Endodermal cell (in vitro differentiated cells): ENCODE results near the gene CLSTN2. TPM values are rescaled to one million over a fixed set of nuclear protein-coding genes. Genes with fewer than 3 reads are reported as not detected.

Source experiments
- DNase-seq: peaks from one replicate; pipeline ENCODE4 v3.0.0-alpha.2; 2017
- H3K27ac ChIP-seq: 2 replicates; pipeline ENCODE4 v1.5.1; 2013; ENCODE audit warnings: mild to moderate bottlenecking, low read depth, low read length, moderate library complexity
- H3K27me3 ChIP-seq: 2 replicates; pipeline ENCODE4 v1.6.1; 2013; ENCODE audit warnings: mild to moderate bottlenecking, low read length, moderate library complexity; ENCODE audit not compliant: insufficient read depth, control insufficient read depth, poor library complexity, severe bottlenecking
- H3K36me3 ChIP-seq: 2 replicates; pipeline ENCODE4 v1.7.0; 2013; ENCODE audit warnings: mild to moderate bottlenecking, low read length, moderate library complexity; ENCODE audit not compliant: control insufficient read depth, insufficient read depth
- H3K4me1 ChIP-seq: one replicate; pipeline ENCODE4 v1.7.0; 2013; ENCODE audit warnings: low read length; ENCODE audit not compliant: control insufficient read depth, insufficient read depth
- H3K4me3 ChIP-seq: 2 replicates; pipeline ENCODE4 v1.5.1; 2013; ENCODE audit warnings: mild to moderate bottlenecking, low read length, moderate library complexity
- H3K9ac ChIP-seq: 2 replicates; pipeline ENCODE4 v1.6.1; 2013; ENCODE audit warnings: mild to moderate bottlenecking, low read length, moderate library complexity; ENCODE audit not compliant: poor library complexity, severe bottlenecking; ENCODE audit errors: extremely low read depth
- H3K9me3 ChIP-seq: 2 replicates; pipeline ENCODE4 v1.6.1; 2013; ENCODE audit warnings: mild to moderate bottlenecking, low read length, moderate library complexity; ENCODE audit not compliant: control insufficient read depth
- H3K27ac Mint-ChIP-seq: 2 replicates; pipeline ENCODE4 v1.8.0; 2020; ENCODE audit warnings: mixed read lengths
- H3K27me3 Mint-ChIP-seq: 2 replicates; pipeline ENCODE4 v1.8.0; 2021; ENCODE audit warnings: mild to moderate bottlenecking, mixed read lengths; ENCODE audit not compliant: insufficient read depth
- H3K36me3 Mint-ChIP-seq: 2 replicates; pipeline ENCODE4 v1.8.0; 2020; ENCODE audit warnings: low read depth, mixed read lengths
- H3K4me1 Mint-ChIP-seq: 2 replicates; pipeline ENCODE4 v1.8.0; 2020; ENCODE audit warnings: mixed read lengths
- H3K4me3 Mint-ChIP-seq: 2 replicates; pipeline ENCODE4 v1.8.0; 2020; ENCODE audit warnings: mild to moderate bottlenecking, moderate library complexity, mixed read lengths
- H3K9me3 Mint-ChIP-seq: 2 replicates; pipeline ENCODE4 v1.8.0; 2020; ENCODE audit warnings: mild to moderate bottlenecking, mixed read lengths
- CTCF ChIP-seq: fragments of 200-600 bp; sonication (generic); conservative IDR thresholded peaks from 2 replicates; pipeline ENCODE4 v1.5.0; 2021; ENCODE audit warnings: antibody characterized with exemption, mild to moderate bottlenecking
- WGBS, 2 experiments: methylation state at CpG; one replicate each; pipeline versions ENCODE4 v1.1.5 to v1.1.7; 2013; ENCODE audit warnings: missing lambda C conversion rate in 2 of 2, mixed read lengths in 1 of 2; ENCODE audit not compliant: insufficient coverage in 1 of 2, insufficient read length in 1 of 2; 5-methylcytosine and 5-hydroxymethylcytosine counted together
- total RNA-seq, 2 donors: library from RNA; stranded (reverse); fragmentation: NEBNext Ultra II Directional in 1 of 2; extraction: Animal tissue kit (Norgen Biotek cat#: 25700) in 1 of 2; gene quantifications; 2 replicates in 1 of 2; 3 replicates in 1 of 2; pipeline ENCODE4 v1.2.1, GENCODE V29; 2021

The CLSTN2 gene
- total RNA-seq, 2 donors from 2014 or later, result 0.13 to 0.42 TPM

- H3K4me3 ChIP-seq, result no peak overlapping the region
- H3K4me3 Mint-ChIP-seq, result no peak overlapping the region
- H3K4me1 Mint-ChIP-seq, result peaks cover 24% of the 10 kb centered on the region
- H3K36me3 ChIP-seq, result no peaks in the 10 kb centered on the region
- TF ChIP-seq CTCF, result no peak
- no peak overlapping the region for H3K27ac ChIP-seq
- H3K27me3 Mint-ChIP-seq, result no peaks in the 10 kb centered on the region
- peaks cover 14% of the 10 kb centered on the region for H3K4me1 ChIP-seq
- DNase-seq, result no peak
- peaks cover 3% of the 10 kb centered on the region for H3K36me3 Mint-ChIP-seq
- WGBS, 2 experiments, result 92 to 98% methylated on average over 7 to 11 of the region's 11 CpGs
- H3K9ac ChIP-seq, result no peak overlapping the region
- H3K27me3 ChIP-seq, result no peaks in the 10 kb centered on the region
- peaks cover 16% of the 10 kb centered on the region for H3K9me3 Mint-ChIP-seq
- H3K27ac Mint-ChIP-seq, result peak overlapping the region; percentile 9
- peaks cover 16% of the 10 kb centered on the region for H3K9me3 ChIP-seq
Measured at GRCh38 chr3:140219291-140219690, 284.3 kb downstream of the CLSTN2 start.

GRCh38 chr3:140219923-140220452, 285.0 kb downstream of the CLSTN2 start:
- Histone ChIP-seq H3K9me3 (peaks cover 16% of the 10 kb centered on the region), H3K9ac (no peak overlapping the region), H3K27ac (no peak overlapping the region), H3K4me3 (no peak overlapping the region), H3K27me3 (no peaks in the 10 kb centered on the region), H3K4me1 (peaks cover 14% of the 10 kb centered on the region), H3K36me3 (no peaks in the 10 kb centered on the region)
- H3K27me3 Mint-ChIP-seq, result no peaks in the 10 kb centered on the region
- peaks cover 24% of the 10 kb centered on the region for H3K4me1 Mint-ChIP-seq
- peaks cover 3% of the 10 kb centered on the region for H3K36me3 Mint-ChIP-seq
- DNase-seq, result peak; percentile 71
- peaks cover 16% of the 10 kb centered on the region for H3K9me3 Mint-ChIP-seq
- TF ChIP-seq CTCF, result peak; percentile 78
- H3K4me3 Mint-ChIP-seq, result no peak overlapping the region
- 93% methylated on average over 2 of the region's 2 CpGs; no CpG with 5 or more reads in 1 of the 2 experiments for WGBS, 2 experiments
- no peak overlapping the region for H3K27ac Mint-ChIP-seq

GRCh38 chr3:140223197-140223596, 288.2 kb downstream of the CLSTN2 start:
- Mint-ChIP-seq H3K4me1 (peaks cover 18% of the 10 kb centered on the region), H3K27me3 (peaks cover 4% of the 10 kb centered on the region), H3K4me3 (no peak overlapping the region), H3K27ac (no peak overlapping the region), H3K9me3 (peaks cover 11% of the 10 kb centered on the region), H3K36me3 (no peaks in the 10 kb centered on the region)
- Histone ChIP-seq H3K9ac (no peak overlapping the region), H3K36me3 (no peaks in the 10 kb centered on the region), H3K27ac (no peak overlapping the region), H3K4me3 (no peak overlapping the region), H3K9me3 (no peaks in the 10 kb centered on the region), H3K27me3 (no peaks in the 10 kb centered on the region), H3K4me1 (peaks cover 12% of the 10 kb centered on the region)
- DNase-seq, result no peak
- WGBS, 2 experiments, result 92 to 97% methylated on average over 4 of the region's 4 CpGs
- TF ChIP-seq CTCF, result no peak
